Measurements from ENCODE around the gene LRIT3. TPM values are rescaled to one million over a fixed set of nuclear protein-coding genes. Genes with fewer than 3 reads are reported as not detected.

The LRIT3 gene
- polyA plus RNA-seq, 1 donor, result 0.31 TPM

Other genes with a start within 250 kb of the LRIT3 start
- gene CASP6, start 144.7 kb upstream of the LRIT3 start, polyA plus RNA-seq, result 108 TPM
- gene PLA2G12A, start 118.0 kb upstream of the LRIT3 start, polyA plus RNA-seq, result 85.4 TPM
- 244 TPM for gene CFI, start 46.1 kb upstream of the LRIT3 start, polyA plus RNA-seq
- 37.4 TPM for gene GAR1, start 32.3 kb upstream of the LRIT3 start, polyA plus RNA-seq
- gene RRH, start 20.1 kb upstream of the LRIT3 start, polyA plus RNA-seq, result 0.28 TPM
- gene EGF, start 64.8 kb downstream of the LRIT3 start, polyA plus RNA-seq, result 28.3 TPM